Measurements from ENCODE around the gene MYRIP. TPM values are rescaled to one million over a fixed set of nuclear protein-coding genes. Genes with fewer than 3 reads are reported as not detected.

The MYRIP gene
- total and polyA plus RNA-seq, 12 donors, result 0.24 to 4.8 (median 1.4) TPM

GRCh38 chr3:40228792-40229350 lies 419.5 kb downstream of the MYRIP start:
- no peak for TF ChIP-seq POLR2A (IDR thresholded peaks at IDR 0.05)
- no peak for TF ChIP-seq CTCF (IDR thresholded peaks at IDR 0.05)
- intact Hi-C loops (cut with DNase I), result no loop called here
- WGBS, 4 donors, result 85 to 90% (median 85%) methylated on average over 5 of the region's 5 CpGs

GRCh38 chr3:40229386-40229785 lies 420.0 kb downstream of the MYRIP start:
- Histone ChIP-seq H3K4me3 (no peak overlapping the region), H3K27ac (no peak overlapping the region), H3K27me3 (no peaks in the 10 kb centered on the region), H3K4me1 (replicated peaks in 1 of 2) (no peaks in the 10 kb centered on the region), H3K9me3 (replicated peaks in 1 of 3) (no peaks in the 10 kb centered on the region), H3K36me3 (replicated peaks in 1 of 2) (no peaks in the 10 kb centered on the region)
- intact Hi-C loops (cut with DNase I), result no loop called here
- TF ChIP-seq CTCF (IDR thresholded peaks at IDR 0.05) (no peak), POLR2A (IDR thresholded peaks at IDR 0.05) (no peak)
- 84 to 89% (median 86%) methylated on average over 5 to 6 of the region's 6 CpGs for WGBS, 4 donors
- DNase-seq, result peak in 1 of 7 donors; percentile 7

More at GRCh38 chr3:40228792-40229350, 419.5 kb downstream of the MYRIP start:
- no peaks in the 10 kb centered on the region for H3K27me3 ChIP-seq
- no peak overlapping the region for H3K27ac ChIP-seq
- H3K9me3 ChIP-seq (replicated peaks in 1 of 3), result no peaks in the 10 kb centered on the region
- DNase-seq, result no peak
- H3K4me3 ChIP-seq, result no peak overlapping the region
- H3K4me1 ChIP-seq (replicated peaks in 1 of 2), result no peaks in the 10 kb centered on the region
- no peaks in the 10 kb centered on the region for H3K36me3 ChIP-seq (replicated peaks in 1 of 2)

- DNase-seq, result no peak
- TF ChIP-seq CTCF (IDR thresholded peaks at IDR 0.05), result no peak
- no peak for TF ChIP-seq POLR2A (IDR thresholded peaks at IDR 0.05)
- intact Hi-C loops (cut with DNase I), result no loop called here
- Histone ChIP-seq H3K4me3 (no peak overlapping the region), H3K9me3 (replicated peaks in 1 of 3) (no peaks in the 10 kb centered on the region), H3K27me3 (no peaks in the 10 kb centered on the region), H3K27ac (no peak overlapping the region), H3K4me1 (replicated peaks in 1 of 2) (no peaks in the 10 kb centered on the region), H3K36me3 (replicated peaks in 1 of 2) (no peaks in the 10 kb centered on the region)
- 59 to 92% (median 79%) methylated on average over 1 of the region's 1 CpG for WGBS, 4 donors
Measured at GRCh38 chr3:40229963-40230362, 420.6 kb downstream of the MYRIP start.

GRCh38 chr3:40230382-40230781 lies 421.0 kb downstream of the MYRIP start:
- H3K27ac ChIP-seq, result no peak overlapping the region
- H3K27me3 ChIP-seq, result no peaks in the 10 kb centered on the region
- H3K9me3 ChIP-seq (replicated peaks in 1 of 3), result no peaks in the 10 kb centered on the region
- DNase-seq, result no peak
- H3K4me3 ChIP-seq, result no peak overlapping the region
- H3K36me3 ChIP-seq (replicated peaks in 1 of 2), result no peaks in the 10 kb centered on the region
- no peak for TF ChIP-seq CTCF (IDR thresholded peaks at IDR 0.05)
- no peak for TF ChIP-seq POLR2A (IDR thresholded peaks at IDR 0.05)
- intact Hi-C loops (cut with DNase I), result no loop called here
- no peaks in the 10 kb centered on the region for H3K4me1 ChIP-seq (replicated peaks in 1 of 2)

All from adrenal gland (tissue), 12 donors.